Measurements from ENCODE around the gene CP. TPM values are rescaled to one million over a fixed set of nuclear protein-coding genes. Genes with fewer than 3 reads are reported as not detected.

CP gene
- total RNA-seq, 1 experiment from 2014 or later, result 1.5 TPM

- no peak overlapping the region for H3K4me3 Mint-ChIP-seq
- TF ChIP-seq RORB (CRISPR knock-in tag; IDR thresholded peaks at IDR 0.05) (no peak), NR3C1 (CRISPR knock-in tag; conservative IDR thresholded peaks at IDR 0.05; ENCODE audit: low read depth) (no peak), ETV6 (CRISPR knock-in tag; IDR thresholded peaks at IDR 0.05) (no peak), GABPB1 (CRISPR knock-in tag; IDR thresholded peaks at IDR 0.05) (no peak), E2F5 (CRISPR knock-in tag; IDR thresholded peaks at IDR 0.05) (no peak), ZNF138 (CRISPR knock-in tag; conservative IDR thresholded peaks at IDR 0.05) (no peak), ATF6 (CRISPR knock-in tag; IDR thresholded peaks at IDR 0.05) (no peak), FOXP4 (CRISPR knock-in tag; IDR thresholded peaks at IDR 0.05) (no peak), ELF4 (CRISPR knock-in tag; IDR thresholded peaks at IDR 0.05; ENCODE audit: low read depth) (no peak), CREB1 (CRISPR knock-in tag; IDR thresholded peaks at IDR 0.05) (no peak), CREM (CRISPR knock-in tag; IDR thresholded peaks at IDR 0.05) (no peak), NR1H2 (CRISPR knock-in tag; IDR thresholded peaks at IDR 0.05) (no peak)
- ChIA-PET POLR2A (no interaction called here), CTCF (interaction anchor here (0.9 to 1.3 kb wide), 2 partner anchors 113 to 275 kb away, joined by 3 to 4 read pairs; no protein-coding TSS in a partner anchor)
- ATAC-seq (peak; percentile 77), DNase-seq (ENCODE audit: low spot score) (no peak)
- peaks cover 23% of the 10 kb centered on the region for H3K36me3 Mint-ChIP-seq
- H3K27ac Mint-ChIP-seq, result peak overlapping the region; percentile 69
- H3K9me3 Mint-ChIP-seq, result peaks cover 31% of the 10 kb centered on the region
- H3K27me3 Mint-ChIP-seq (ENCODE audit: low read depth), result no peaks in the 10 kb centered on the region
- H3K4me1 Mint-ChIP-seq, result peaks cover 33% of the 10 kb centered on the region
Observed at GRCh38 chr3:149233323-149233722, 11.7 kb upstream of the CP start.

- Mint-ChIP-seq H3K4me1 (peaks cover 31% of the 10 kb centered on the region), H3K4me3 (no peak overlapping the region), H3K36me3 (peaks cover 11% of the 10 kb centered on the region), H3K27me3 (ENCODE audit: low read depth) (no peaks in the 10 kb centered on the region), H3K27ac (no peak overlapping the region; the same call in none of the 2 replicates), H3K9me3 (peaks cover 17% of the 10 kb centered on the region)
- DNase-seq (ENCODE audit: low spot score), result no peak
- POLR2A ChIA-PET, result no interaction called here
- no peak for ATAC-seq
- TF ChIP-seq ATF1 (CRISPR knock-in tag; IDR thresholded peaks at IDR 0.05) (no peak), FOXJ3 (CRISPR knock-in tag; IDR thresholded peaks at IDR 0.05; ENCODE audit: borderline replicate concordance) (no peak), MXD4 (CRISPR knock-in tag; IDR thresholded peaks at IDR 0.05; ENCODE audit: borderline replicate concordance) (no peak), E2F1 (CRISPR knock-in tag; IDR thresholded peaks at IDR 0.05) (no peak), ZSCAN18 (CRISPR knock-in tag; IDR thresholded peaks at IDR 0.05) (no peak), IRF2 (CRISPR knock-in tag; IDR thresholded peaks at IDR 0.05; ENCODE audit: borderline replicate concordance, low read depth) (no peak)
- CTCF ChIA-PET, result interaction anchor here (0.7 kb wide), 1 partner anchor 1251 kb away, joined by 4 read pairs; no protein-coding TSS in a partner anchor
Observed at GRCh38 chr3:149231871-149232270, 10.2 kb upstream of the CP start.

Measured in WTC11 (cell line).